ENCODE measurements around the gene JAG1. TPM values are rescaled to one million over a fixed set of nuclear protein-coding genes. Genes with fewer than 3 reads are reported as not detected.

Gene JAG1
- total RNA-seq, 4 donors from 2014 or later, result 89.6 to 182 (median 123) TPM

DNA sequence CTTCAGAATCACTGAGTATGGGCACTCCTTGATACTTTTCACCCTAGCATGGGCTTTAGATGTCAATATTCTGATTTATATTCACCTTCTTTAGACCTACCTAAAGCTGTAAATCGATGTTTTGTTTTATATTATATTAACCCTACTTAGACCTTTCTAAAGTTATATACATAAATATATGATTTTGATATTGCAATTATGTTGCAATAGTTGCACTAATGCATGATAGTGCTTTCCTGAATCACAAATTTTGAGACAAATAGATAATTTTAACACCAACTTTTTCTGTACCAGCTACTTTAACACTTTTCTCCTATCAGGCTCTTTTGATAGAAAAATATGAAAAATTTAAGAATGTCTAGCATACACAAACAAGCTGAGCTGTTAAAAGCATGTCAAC is 34.0 kb upstream of the JAG1 start:
- DNase-seq, result no peak

GRCh38 chr20:10707068-10707467 is 33.3 kb upstream of the JAG1 start:
- DNase-seq, result no peak
- intact Hi-C loops (cut with DNase I), result no loop called here
- TF ChIP-seq POLR2A (IDR thresholded peaks at IDR 0.05), result no peak
- TF ChIP-seq CTCF (IDR thresholded peaks at IDR 0.05), result no peak
- peaks cover 0 to 20% (median 6%) of the 10 kb centered on the region in 3 donors for H3K4me1 ChIP-seq
- no peaks in the 10 kb centered on the region for H3K9me3 ChIP-seq
- H3K36me3 ChIP-seq, result no peaks in the 10 kb centered on the region
- H3K4me3 ChIP-seq, result no peak overlapping the region
- H3K27me3 ChIP-seq, result no peaks in the 10 kb centered on the region
- H3K27ac ChIP-seq, result no peak overlapping the region
- WGBS, 2 donors, result 81 to 88% methylated on average over 4 of the region's 4 CpGs

More for the DNA sequence above, 34.0 kb upstream of the JAG1 start:
- no peak overlapping the region for H3K27ac ChIP-seq
- 85 to 86% methylated on average over 1 of the region's 1 CpG for WGBS, 2 donors
- no peak overlapping the region for H3K4me3 ChIP-seq
- H3K27me3 ChIP-seq, result no peaks in the 10 kb centered on the region
- no peaks in the 10 kb centered on the region for H3K36me3 ChIP-seq
- intact Hi-C loops (cut with DNase I), result no loop called here
- no peaks in the 10 kb centered on the region for H3K9me3 ChIP-seq
- H3K4me1 ChIP-seq, result peaks cover 0 to 20% (median 6%) of the 10 kb centered on the region in 3 donors
- TF ChIP-seq CTCF (IDR thresholded peaks at IDR 0.05) (no peak), POLR2A (IDR thresholded peaks at IDR 0.05) (no peak)

DNA sequence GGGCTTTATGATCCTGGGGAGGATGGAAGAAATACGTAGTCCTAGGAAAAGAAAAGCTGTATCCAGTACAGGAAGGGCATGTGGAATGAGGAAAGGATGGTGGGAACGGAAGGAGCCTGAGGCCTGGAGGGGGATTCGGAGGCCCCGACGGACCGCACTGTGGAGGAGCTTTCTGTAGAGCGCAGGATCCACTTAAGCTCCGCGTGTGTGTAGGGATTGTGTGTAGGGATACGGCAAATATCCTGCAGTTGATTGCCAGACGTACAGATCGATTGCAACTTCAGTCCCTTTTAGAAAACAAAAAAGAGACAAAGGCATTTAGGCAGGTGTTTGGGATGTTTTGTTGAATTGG is 32.6 kb upstream of the JAG1 start:
- H3K9me3 ChIP-seq, result no peaks in the 10 kb centered on the region
- 88 to 91% methylated on average over 12 of the region's 12 CpGs for WGBS, 2 donors
- H3K4me1 ChIP-seq, result peaks cover 0 to 20% (median 6%) of the 10 kb centered on the region in 3 donors
- H3K27me3 ChIP-seq, result no peaks in the 10 kb centered on the region
- peak overlapping the region in 3 of 4 donors; percentile 39 to 70 (median 60) for H3K27ac ChIP-seq
- H3K4me3 ChIP-seq, result no peak overlapping the region
- no peaks in the 10 kb centered on the region for H3K36me3 ChIP-seq
- no peak for DNase-seq
- intact Hi-C loops (cut with DNase I), result no loop called here
- TF ChIP-seq POLR2A (IDR thresholded peaks at IDR 0.05) (no peak), CTCF (IDR thresholded peaks at IDR 0.05) (no peak)

GRCh38 chr20:10705801-10706459 is 32.1 kb upstream of the JAG1 start:
- Histone ChIP-seq H3K36me3 (no peaks in the 10 kb centered on the region), H3K4me3 (no peak overlapping the region), H3K9me3 (no peaks in the 10 kb centered on the region), H3K27me3 (no peaks in the 10 kb centered on the region), H3K27ac (peak overlapping the region; percentile 7 to 70 (median 60)), H3K4me1 (peaks cover 0 to 20% (median 6%) of the 10 kb centered on the region in 3 donors)
- 48 to 65% methylated on average over 7 to 16 of the region's 16 CpGs for WGBS, 2 donors
- no peak for TF ChIP-seq CTCF (IDR thresholded peaks at IDR 0.05)
- TF ChIP-seq POLR2A (IDR thresholded peaks at IDR 0.05), result no peak
- intact Hi-C loops (cut with DNase I), result no loop called here
- DNase-seq, result peak; percentile 4

GRCh38 chr20:10701607-10702006 is 27.8 kb upstream of the JAG1 start:
- Histone ChIP-seq H3K4me3 (no peak overlapping the region), H3K27ac (no peak overlapping the region), H3K36me3 (no peaks in the 10 kb centered on the region), H3K4me1 (peaks cover 0 to 20% (median 4%) of the 10 kb centered on the region in 3 donors), H3K9me3 (no peaks in the 10 kb centered on the region), H3K27me3 (no peaks in the 10 kb centered on the region)
- TF ChIP-seq POLR2A (IDR thresholded peaks at IDR 0.05) (no peak), CTCF (IDR thresholded peaks at IDR 0.05) (peak in 2 of 6 experiments; percentile 14 to 16)
- intact Hi-C loops (cut with DNase I), result no loop called here
- WGBS, 2 donors, result 100% methylated on average over 1 of the region's 1 CpG
- no peak for DNase-seq
